Sigmoid colon (tissue), 3 donors: Measurements from ENCODE around the gene MEF2A.

Source experiments
- CTCF ChIP-seq, 4 experiments: fragments of 450-650 bp in 3 of 4; fragments of 200-600 bp in 1 of 4; IDR thresholded peaks; one replicate each; pipeline ENCODE4 v1.5.1; 2016 to 2019; ENCODE audit warnings: antibody characterized with exemption in 4 of 4, mild to moderate bottlenecking in 3 of 4, moderate library complexity in 2 of 4
- POLR2A ChIP-seq, 2 donors: fragments of 450-650 bp; IDR thresholded peaks; one replicate each; pipeline ENCODE4 v1.6.1; 2016; ENCODE audit warnings: antibody characterized with exemption in 2 of 2, mild to moderate bottlenecking in 2 of 2, moderate library complexity in 2 of 2

DNA sequence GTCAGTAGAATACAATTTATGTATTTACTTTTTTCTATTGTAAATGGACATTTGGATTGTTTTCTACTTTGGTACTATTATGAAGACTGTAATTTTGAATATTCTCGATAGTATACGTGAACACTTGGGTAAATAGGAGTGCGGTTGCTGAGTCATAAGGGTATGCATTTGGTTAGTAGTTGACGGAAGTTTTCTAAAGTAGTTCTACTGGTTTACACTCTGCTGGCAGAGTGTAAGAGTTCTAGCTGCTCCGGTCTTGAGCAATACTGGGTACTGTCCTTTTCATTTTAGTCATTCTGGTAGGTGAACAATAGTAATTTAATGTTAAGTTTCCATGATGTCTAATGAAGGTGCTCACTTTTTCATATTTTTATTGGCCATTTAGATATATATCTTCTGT, 70.0 kb downstream of the MEF2A start:
- no peak for TF ChIP-seq CTCF (IDR thresholded peaks at IDR 0.05)
- no peak for TF ChIP-seq POLR2A (IDR thresholded peaks at IDR 0.05)
